K562 (cell line): ENCODE data around the gene ERMP1. TPM values are rescaled to one million over a fixed set of nuclear protein-coding genes. Genes with fewer than 3 reads are reported as not detected.

Experiments used
- ATAC-seq: fragments of 200-7000 bp; cut with Tn5 transposase; 3 replicates; pipeline ENCODE4 v1.9.1; 2020; ENCODE audit warnings: moderate library complexity
- BruUV-seq: library from RNA; stranded (reverse); fragments of 400-500 nt; replicated peaks from 2 replicates; lab custom pipeline; 2021; lab: Mats Ljungman, UMichigan
- CTCF ChIA-PET: fragments of 300-600 bp; formaldehyde crosslinking; extraction: SDS; loops from one replicate; lab custom pipeline; 2021; ENCODE audit warnings: low intra/inter-chr PET ratio; lab: Yijun Ruan, JAX
- POLR2A ChIA-PET: fragments of 300-600, 350-650 bp; sonication (Branson Sonifier 250); formaldehyde crosslinking; extraction: SDS; loops from one replicate; lab custom pipeline; 2021; ENCODE audit warnings: antibody characterized with exemption, inconsistent platforms; lab: Yijun Ruan, JAX
- DNase-seq, 4 experiments: peaks; one replicate each; pipeline versions ENCODE4 v3.0.0 to v3.0.0-alpha.2; 2011 to 2018; ENCODE audit warnings: low spot score in 3 of 4, mixed read lengths in 3 of 4; ENCODE audit errors: extremely low read depth in 1 of 4
- FAIRE-seq: peaks from 2 replicates; lab custom pipeline; 2011; peaks lifted over from hg19 to GRCh38; lab: Jason Lieb, UNC
- H2AFZ ChIP-seq: 2 replicates; pipeline ENCODE4 v1.6.0; 2011; ENCODE audit warnings: low read depth, low read length, control low read depth, inconsistent platforms
- H3K27ac ChIP-seq: fragments of 200-600 bp; 3 replicates; pipeline ENCODE4 v1.8.0; 2011; ENCODE audit warnings: low read depth, mild to moderate bottlenecking, control low read depth, inconsistent platforms, low read length, moderate library complexity, mixed read lengths; ENCODE audit errors: extremely low read depth
- H3K27me3 ChIP-seq, 2 experiments: fragments of 300-600 bp in 1 of 2; 2 replicates in 1 of 2; 3 replicates in 1 of 2; pipeline versions ENCODE4 v1.6.0 to v1.8.0; 2011; ENCODE audit warnings: inconsistent platforms in 2 of 2, low read length in 2 of 2, mild to moderate bottlenecking in 1 of 2, mixed read lengths in 1 of 2, moderate library complexity in 1 of 2; ENCODE audit not compliant: control insufficient read depth in 2 of 2, insufficient read depth in 2 of 2
- H3K36me3 ChIP-seq: fragments of 300-600 bp; 3 replicates; pipeline ENCODE4 v1.8.0; 2011; ENCODE audit warnings: mild to moderate bottlenecking, low read length, inconsistent platforms; ENCODE audit not compliant: control insufficient read depth, insufficient read depth
- H3K4me1 ChIP-seq, 2 experiments: fragments of 200-600 bp in 1 of 2; replicated peaks in 1 of 2; 2 replicates in 1 of 2; 3 replicates in 1 of 2; pipeline versions ENCODE4 v1.5.1 to v1.8.0; 2011; ENCODE audit warnings: inconsistent platforms in 2 of 2, low read length in 2 of 2, mild to moderate bottlenecking in 1 of 2, mixed read lengths in 1 of 2, moderate library complexity in 1 of 2; ENCODE audit not compliant: control insufficient read depth in 2 of 2, insufficient read depth in 2 of 2
- H3K4me2 ChIP-seq: 2 replicates; pipeline ENCODE4 v1.6.1; 2011; ENCODE audit warnings: low read length, control low read depth, inconsistent platforms, mixed read lengths; ENCODE audit not compliant: insufficient read depth
- H3K4me3 ChIP-seq: fragments of 200-600 bp; sonication (generic), shearing (Covaris generic); 2 replicates; pipeline ENCODE4 v1.5.1; 2016; ENCODE audit warnings: control low read depth, inconsistent platforms
- H3K79me2 ChIP-seq: fragments of 200-600 bp; 3 replicates; pipeline ENCODE4 v1.8.0; 2011; ENCODE audit warnings: low read length, inconsistent platforms; ENCODE audit not compliant: control insufficient read depth, insufficient read depth
- H3K9ac ChIP-seq, 2 experiments: 2 replicates each; pipeline versions ENCODE4 v1.6.0 to v1.6.1; 2011; ENCODE audit warnings: low read depth in 2 of 2, low read length in 2 of 2, control low read depth in 1 of 2, inconsistent platforms in 1 of 2, mild to moderate bottlenecking in 1 of 2, mixed read lengths in 1 of 2; ENCODE audit not compliant: insufficient read depth in 1 of 2
- H3K9me1 ChIP-seq: one replicate; pipeline ENCODE4 v1.6.0; 2011; ENCODE audit warnings: inconsistent platforms, mild to moderate bottlenecking, low read length, moderate library complexity; ENCODE audit not compliant: control insufficient read depth, insufficient read depth
- H3K9me3 ChIP-seq: replicated peaks from 2 replicates; pipeline ENCODE4 v1.5.1; 2011; ENCODE audit warnings: low read depth, low read length, inconsistent platforms; ENCODE audit not compliant: control insufficient read depth, insufficient read depth
- H4K20me1 ChIP-seq: replicated peaks from 2 replicates; pipeline ENCODE4 v1.6.1; 2011; ENCODE audit warnings: low read length, inconsistent platforms, mixed read lengths; ENCODE audit not compliant: control insufficient read depth, insufficient read depth
- BRD9 ChIP-seq: fragments of 450-650 bp; IDR thresholded peaks from 2 replicates; pipeline ENCODE4 v1.6.1; 2018; ENCODE audit warnings: low read depth; ENCODE audit not compliant: partially characterized antibody
- HCFC1 ChIP-seq: IDR thresholded peaks from 2 replicates; pipeline ENCODE4 v1.6.1; 2012; ENCODE audit warnings: low read depth, low read length, improper control_type of control experiment
- HDAC6 ChIP-seq: IDR thresholded peaks from 2 replicates; pipeline ENCODE4 v1.6.1; 2012; ENCODE audit warnings: low read depth, mild to moderate bottlenecking, control low read depth, inconsistent platforms, low read length, moderate library complexity
- HIVEP1 ChIP-seq: fragments of 250-450 bp; sonication (Bioruptor Pico); IDR thresholded peaks from 2 replicates; pipeline ENCODE4 v1.4.0; 2020; ENCODE audit warnings: mild to moderate bottlenecking
- MAX ChIP-seq: sonication (generic); formaldehyde crosslinking; IDR thresholded peaks from 2 replicates; pipeline ENCODE4 v1.9.0; 2022; ENCODE audit warnings: mild to moderate bottlenecking, missing genetic modification reagents
- RFX5 ChIP-seq: IDR thresholded peaks from 2 replicates; pipeline ENCODE4 v1.6.1; 2011; ENCODE audit warnings: low read depth, mild to moderate bottlenecking, improper control_type of control experiment, low read length
- SRSF1 ChIP-seq: fragments of 200-400 bp; formaldehyde crosslinking; IDR thresholded peaks from 2 replicates; pipeline ENCODE4 v1.6.1; 2017; ENCODE audit warnings: mild to moderate bottlenecking, low read depth, low read length, moderate library complexity
- SRSF9 ChIP-seq: fragments of 200-400 bp; formaldehyde crosslinking; IDR thresholded peaks from 2 replicates; pipeline ENCODE4 v1.6.1; 2017; ENCODE audit warnings: low read depth, low read length, borderline replicate concordance
- TAF1 ChIP-seq: IDR thresholded peaks from 2 replicates; pipeline ENCODE4 v1.6.1; 2011; ENCODE audit warnings: mild to moderate bottlenecking, low read length, moderate library complexity; ENCODE audit not compliant: insufficient read depth, control insufficient read depth, severe bottlenecking; ENCODE audit errors: extremely low read depth
- WGBS: fragments of 100-300 bp; shearing (Covaris generic); methylation state at CpG from one replicate; pipeline ENCODE4 v1.1.6; 2016; ENCODE audit warnings: low coverage, mixed read lengths; ENCODE audit not compliant: insufficient coverage; ENCODE audit errors: missing lambda C conversion rate; 5-methylcytosine and 5-hydroxymethylcytosine counted together
- in situ Hi-C: fragments of 300-500 bp; cut with MboI; formaldehyde crosslinking; loops from 4 replicates; pipeline ENCODE4 v1.15.0; 2018; ENCODE audit warnings: inconsistent platforms, mixed read lengths
- intact Hi-C: fragments of 100-400 bp; cut with micrococcal nuclease; formaldehyde crosslinking; loops from 2 replicates; pipeline ENCODE4 v1.14.2; 2022
- polyA plus RNA-seq, 8 experiments: library from polyadenylated mRNA; depleted of rRNA in 4 of 8; stranded (reverse) in 5 of 8; unstranded in 3 of 8; fragments of >200 nt; fragmentation: Nextera tagmentation in 2 of 8; fragmentation: Illumina TruSeq in 1 of 8; extraction: Ambion mirVana in 2 of 8; extraction: Trizol in 1 of 8; gene quantifications; 2 replicates each; pipeline versions ENCODE4 v1.2.1 to v1.2.3, GENCODE V29; 2011 to 2014; ENCODE audit warnings: inconsistent platforms in 1 of 8, missing spikeins in 1 of 8
- total RNA-seq, 7 experiments: library from RNA; depleted of rRNA in 6 of 7; stranded (reverse); fragments of >200 nt in 6 of 7; fragmentation: Illumina TruSeq in 2 of 7; extraction: Trizol in 2 of 7; gene quantifications; 2 replicates each; pipeline versions ENCODE4 v1.2.1 to v1.2.3, GENCODE V29; 2011 to 2021; ENCODE audit warnings: low replicate concordance in 1 of 7
- TF ChIP-seq, protein P1 (sequence below): fragments of 250-450 bp; sonication (Bioruptor Pico); IDR thresholded peaks from 2 replicates; pipeline ENCODE4 v1.8.0; 2022; ENCODE audit warnings: moderate library complexity, mild to moderate bottlenecking, inconsistent platforms

The ERMP1 gene
- total and polyA plus RNA-seq, 9 of the 15 experiments (the other 6 are each of a cell fraction or from before 2014, with no cell fraction given), result 2.5 to 26.3 (median 12.6) TPM

DNA sequence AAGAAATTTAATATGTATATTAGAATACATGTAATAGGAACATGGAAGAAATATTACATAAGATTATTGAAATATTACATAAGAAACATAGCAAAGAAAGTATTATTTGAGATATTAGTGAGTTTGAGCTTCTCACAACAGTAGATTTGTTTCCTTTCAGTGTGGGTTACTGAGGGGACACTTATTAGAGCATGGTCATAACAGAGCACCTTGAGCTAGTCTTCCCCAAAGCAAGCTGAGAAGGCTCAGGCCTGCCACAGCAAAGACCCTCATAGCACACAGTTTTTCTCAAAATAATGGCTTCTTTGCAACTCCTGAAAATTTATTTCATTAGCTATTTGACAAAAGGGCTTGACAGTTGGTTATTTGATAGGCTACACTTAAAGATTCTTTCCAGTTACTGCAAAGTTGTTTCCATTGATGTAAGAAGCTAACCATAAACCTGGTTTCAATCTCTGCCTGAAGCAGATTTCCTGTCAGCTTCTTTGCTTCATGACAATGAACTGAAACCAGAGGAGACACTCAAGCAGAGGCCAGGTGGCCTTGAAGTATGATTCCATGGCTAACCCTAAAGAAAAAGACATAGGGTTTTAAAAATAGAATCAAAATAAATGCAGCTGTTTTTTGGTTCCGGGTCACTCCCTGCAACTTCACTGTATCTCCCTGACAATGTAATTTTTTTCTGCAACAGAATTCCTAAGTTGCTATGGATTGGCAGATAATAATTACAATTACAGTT, 68.6 kb downstream of the ERMP1 start:
- no peak overlapping the region for H3K9ac ChIP-seq
- H3K79me2 ChIP-seq, result no peaks in the 10 kb centered on the region
- H3K9me3 ChIP-seq, result no peaks in the 10 kb centered on the region
- intact Hi-C loops, result no loop called here
- H2AFZ ChIP-seq, result no peak overlapping the region
- 83% methylated on average over 1 of the region's 1 CpG for whole genome bisulfite sequencing
- no peak for DNase-seq
- CTCF ChIA-PET, result no interaction called here
- H3K4me3 ChIP-seq, result no peak overlapping the region
- no peak overlapping the region for H3K4me2 ChIP-seq
- in situ Hi-C loops, result no loop called here
- H4K20me1 ChIP-seq, result no peaks in the 10 kb centered on the region
- no peaks in the 10 kb centered on the region for H3K9me1 ChIP-seq
- POLR2A ChIA-PET, result interaction anchor here (0.6 kb wide), 1 partner anchor 73 kb away, joined by 3 read pairs; no protein-coding TSS in a partner anchor
- FAIRE-seq, result no peak
- no peaks in the 10 kb centered on the region for H3K4me1 ChIP-seq
- H3K27me3 ChIP-seq, result no peaks in the 10 kb centered on the region
- no TSS peak for BruUV-seq
- no peak overlapping the region for H3K27ac ChIP-seq
- TF ChIP-seq SRSF1, result no peak
- TF ChIP-seq RFX5, result no peak
- no peak for TF ChIP-seq HCFC1
- no peak for TF ChIP-seq HDAC6
- TF ChIP-seq TAF1, result no peak
- TF ChIP-seq HIVEP1, result no peak
- TF ChIP-seq MAX, result no peak
- TF ChIP-seq, protein P1, sequence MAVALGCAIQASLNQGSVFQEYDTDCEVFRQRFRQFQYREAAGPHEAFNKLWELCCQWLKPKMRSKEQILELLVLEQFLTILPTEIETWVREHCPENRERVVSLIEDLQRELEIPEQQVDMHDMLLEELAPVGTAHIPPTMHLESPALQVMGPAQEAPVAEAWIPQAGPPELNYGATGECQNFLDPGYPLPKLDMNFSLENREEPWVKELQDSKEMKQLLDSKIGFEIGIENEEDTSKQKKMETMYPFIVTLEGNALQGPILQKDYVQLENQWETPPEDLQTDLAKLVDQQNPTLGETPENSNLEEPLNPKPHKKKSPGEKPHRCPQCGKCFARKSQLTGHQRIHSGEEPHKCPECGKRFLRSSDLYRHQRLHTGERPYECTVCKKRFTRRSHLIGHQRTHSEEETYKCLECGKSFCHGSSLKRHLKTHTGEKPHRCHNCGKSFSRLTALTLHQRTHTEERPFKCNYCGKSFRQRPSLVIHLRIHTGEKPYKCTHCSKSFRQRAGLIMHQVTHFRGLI (CRISPR knock-in tag), result no peak
- no peak for TF ChIP-seq BRD9
- TF ChIP-seq SRSF9, result no peak
- H3K36me3 ChIP-seq, result peaks cover 57% of the 10 kb centered on the region; the same call in 2 of the 3 replicates
- ATAC-seq, result no peak
